Muscle layer of duodenum (tissue), 2 donors: ENCODE data around the gene HAO2.
"Not testable (repeated sequence)": the region's sequence is repeated elsewhere in the genome, so short reads cannot be mapped to it uniquely, and the experiment has no call there.

ENCODE experiments used
- H3K27ac ChIP-seq: one replicate; pipeline ENCODE4 v1.7.0; 2013; ENCODE audit warnings: mild to moderate bottlenecking, low read length
- H3K27me3 ChIP-seq: one replicate; pipeline ENCODE4 v1.7.0; 2013; ENCODE audit warnings: low read depth, mild to moderate bottlenecking, control low read depth, low read length
- H3K36me3 ChIP-seq, 2 donors: one replicate each; pipeline ENCODE4 v1.7.0; 2013; ENCODE audit warnings: low read length in 2 of 2, control low read depth in 1 of 2, mild to moderate bottlenecking in 1 of 2; ENCODE audit not compliant: insufficient read depth in 2 of 2, control insufficient read depth in 1 of 2
- H3K4me1 ChIP-seq, 2 donors: one replicate each; pipeline ENCODE4 v1.7.0; 2013; ENCODE audit warnings: low read length in 2 of 2, mild to moderate bottlenecking in 2 of 2, control low read depth in 1 of 2, moderate library complexity in 1 of 2; ENCODE audit not compliant: insufficient read depth in 2 of 2, control insufficient read depth in 1 of 2
- H3K4me3 ChIP-seq, 2 donors: one replicate each; pipeline ENCODE4 v1.7.0; 2013; ENCODE audit warnings: low read length in 2 of 2, low read depth in 1 of 2, mild to moderate bottlenecking in 1 of 2
- H3K9me3 ChIP-seq, 2 donors: one replicate each; pipeline ENCODE4 v1.7.0; 2013; ENCODE audit warnings: low read length in 2 of 2, control low read depth in 1 of 2, mild to moderate bottlenecking in 1 of 2; ENCODE audit not compliant: control insufficient read depth in 1 of 2
- donor health status: healthy.

Gene HAO2

DNA sequence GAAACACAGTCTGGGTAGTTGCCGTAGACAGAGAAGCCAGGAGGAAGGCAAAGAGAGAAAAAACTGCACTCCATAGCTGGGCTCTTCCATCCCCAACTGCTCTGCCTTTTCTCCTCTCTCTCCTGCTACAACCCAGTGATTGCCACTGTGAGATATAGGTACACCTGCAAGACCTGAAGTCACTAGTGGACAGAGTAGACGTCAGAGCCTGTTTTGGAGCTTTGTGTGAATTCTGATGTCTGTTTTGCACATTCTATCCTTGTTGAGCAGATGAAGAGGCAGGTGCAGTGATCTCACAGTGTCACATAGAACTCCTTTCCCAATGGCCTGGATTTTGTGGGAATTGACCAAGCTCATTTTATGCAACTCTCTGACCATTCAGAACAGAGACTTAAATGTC is 2.2 kb downstream of the HAO2 start:
- Histone ChIP-seq H3K27ac (no peak overlapping the region), H3K36me3 (no peaks in the 10 kb centered on the region), H3K4me3 (no peak overlapping the region), H3K4me1 (no peaks in the 10 kb centered on the region), H3K9me3 (no peaks in the 10 kb centered on the region), H3K27me3 (no peaks in the 10 kb centered on the region)

DNA sequence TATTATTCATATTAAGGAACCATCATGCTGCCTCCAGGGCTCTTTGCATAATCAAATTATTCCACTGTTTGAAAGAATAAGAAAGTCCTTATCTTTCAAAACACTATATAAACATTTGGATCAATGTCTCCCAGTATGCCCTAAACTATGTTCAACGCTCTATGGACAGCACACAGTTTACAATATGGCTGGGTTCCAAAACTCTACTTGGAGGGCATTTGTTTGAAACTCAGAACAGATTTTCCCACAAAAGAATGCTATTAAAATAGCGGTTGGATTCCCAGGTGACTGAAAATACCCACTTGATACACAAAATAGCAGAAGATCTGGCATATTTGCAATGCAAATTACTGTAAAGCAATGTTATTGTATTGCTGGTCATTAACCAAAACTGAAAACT is 3.2 kb downstream of the HAO2 start:
- Histone ChIP-seq H3K36me3 (no peaks in the 10 kb centered on the region), H3K27me3 (no peaks in the 10 kb centered on the region), H3K4me1 (no peaks in the 10 kb centered on the region), H3K27ac (no peak overlapping the region), H3K4me3 (no peak overlapping the region), H3K9me3 (no peaks in the 10 kb centered on the region)

- H3K9me3 ChIP-seq, result no peaks in the 10 kb centered on the region
- H3K27me3 ChIP-seq, result no peaks in the 10 kb centered on the region
- no peak overlapping the region for H3K27ac ChIP-seq
- no peaks in the 10 kb centered on the region for H3K36me3 ChIP-seq
- no peaks in the 10 kb centered on the region for H3K4me1 ChIP-seq
- no peak overlapping the region for H3K4me3 ChIP-seq
Measured at GRCh38 chr1:119372503-119373086, 4.0 kb downstream of the HAO2 start.

GRCh38 chr1:119373465-119373864 is 4.9 kb downstream of the HAO2 start:
- H3K27ac ChIP-seq, result no peak overlapping the region
- no peaks in the 10 kb centered on the region for H3K9me3 ChIP-seq
- H3K4me1 ChIP-seq, result no peaks in the 10 kb centered on the region
- no peaks in the 10 kb centered on the region for H3K36me3 ChIP-seq
- H3K4me3 ChIP-seq, result no peak overlapping the region
- no peaks in the 10 kb centered on the region for H3K27me3 ChIP-seq

DNA sequence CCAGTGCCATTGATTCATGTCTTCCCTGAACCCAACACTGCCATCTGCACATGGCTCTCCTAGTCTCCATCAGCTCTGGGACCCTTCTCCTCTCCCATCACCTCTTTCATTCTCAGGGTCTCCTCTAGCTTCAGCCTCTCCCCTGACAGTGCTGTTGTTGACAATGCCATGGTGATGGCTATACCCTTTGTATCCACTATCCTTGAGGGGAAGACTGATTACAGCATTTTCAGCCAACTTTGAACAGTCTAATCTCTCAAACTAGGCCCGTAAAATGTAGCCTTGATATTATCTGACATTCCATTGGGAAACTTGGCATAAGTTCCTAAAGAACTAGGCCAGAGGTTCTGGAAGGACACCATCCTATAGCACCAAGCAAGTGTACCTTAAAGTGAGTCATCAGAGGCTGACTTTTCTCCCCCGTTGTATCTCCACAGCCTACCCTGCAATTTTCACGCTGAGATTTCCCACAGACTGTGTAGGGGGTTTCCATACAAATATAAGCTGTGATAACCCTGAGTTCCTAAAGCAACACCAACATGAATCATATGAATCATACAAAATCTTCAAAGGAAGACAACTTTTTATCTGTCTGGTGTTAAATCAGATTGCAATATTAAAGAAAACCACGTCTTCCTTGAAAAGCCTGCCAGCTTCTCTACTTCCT is 5.8 kb downstream of the HAO2 start:
- H3K4me1 ChIP-seq, result no peaks in the 10 kb centered on the region
- no peaks in the 10 kb centered on the region for H3K36me3 ChIP-seq
- H3K9me3 ChIP-seq, result no peaks in the 10 kb centered on the region
- H3K27ac ChIP-seq, result no peak overlapping the region
- no peaks in the 10 kb centered on the region for H3K27me3 ChIP-seq
- no peak overlapping the region for H3K4me3 ChIP-seq

DNA sequence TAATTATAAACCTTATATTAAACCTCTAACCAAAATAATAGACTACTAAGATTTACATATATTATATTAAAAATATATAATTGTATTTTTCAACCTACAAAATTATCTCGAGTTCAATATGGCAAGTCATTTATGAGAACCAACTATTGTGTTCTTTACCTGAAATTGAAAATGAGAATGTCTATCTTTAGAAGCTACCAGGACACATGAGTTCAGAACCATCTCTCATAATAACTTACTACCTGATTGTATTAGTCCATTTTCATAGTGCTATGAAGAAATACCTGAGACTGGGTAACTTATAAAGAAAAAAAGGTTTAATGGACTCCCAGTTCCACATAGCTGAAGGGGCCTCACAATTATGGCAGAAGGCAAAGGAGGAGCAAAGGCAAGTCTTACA is 6.8 kb downstream of the HAO2 start:
- no peak overlapping the region for H3K4me3 ChIP-seq
- H3K27me3 ChIP-seq, result no peaks in the 10 kb centered on the region
- no peak overlapping the region for H3K27ac ChIP-seq
- H3K4me1 ChIP-seq, result no peaks in the 10 kb centered on the region
- no peaks in the 10 kb centered on the region for H3K9me3 ChIP-seq
- no peaks in the 10 kb centered on the region for H3K36me3 ChIP-seq

DNA sequence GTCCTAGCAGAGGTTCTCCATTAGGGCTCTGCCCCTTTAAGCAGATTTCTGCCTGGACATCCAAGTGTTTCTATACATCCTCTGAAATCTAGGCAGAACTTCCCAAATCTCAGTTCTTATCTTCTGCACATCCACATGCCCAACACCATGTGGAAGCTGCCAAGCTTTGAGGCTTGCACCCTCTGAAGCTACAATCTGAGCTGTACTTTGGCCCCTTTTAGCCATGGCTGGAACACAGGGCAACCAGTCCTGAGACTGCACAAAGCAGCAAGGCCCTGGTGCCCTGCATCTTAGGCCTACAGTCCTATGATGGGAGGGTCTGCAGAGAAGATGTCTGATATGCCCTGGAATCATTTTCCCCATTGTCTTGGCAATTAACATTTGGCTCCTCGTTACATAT is 8.0 kb downstream of the HAO2 start:
- no peaks in the 10 kb centered on the region for H3K4me1 ChIP-seq
- H3K9me3 ChIP-seq, result no peaks in the 10 kb centered on the region
- no peaks in the 10 kb centered on the region for H3K27me3 ChIP-seq
- no peak overlapping the region for H3K27ac ChIP-seq
- no peaks in the 10 kb centered on the region for H3K36me3 ChIP-seq
- no peak overlapping the region for H3K4me3 ChIP-seq

DNA sequence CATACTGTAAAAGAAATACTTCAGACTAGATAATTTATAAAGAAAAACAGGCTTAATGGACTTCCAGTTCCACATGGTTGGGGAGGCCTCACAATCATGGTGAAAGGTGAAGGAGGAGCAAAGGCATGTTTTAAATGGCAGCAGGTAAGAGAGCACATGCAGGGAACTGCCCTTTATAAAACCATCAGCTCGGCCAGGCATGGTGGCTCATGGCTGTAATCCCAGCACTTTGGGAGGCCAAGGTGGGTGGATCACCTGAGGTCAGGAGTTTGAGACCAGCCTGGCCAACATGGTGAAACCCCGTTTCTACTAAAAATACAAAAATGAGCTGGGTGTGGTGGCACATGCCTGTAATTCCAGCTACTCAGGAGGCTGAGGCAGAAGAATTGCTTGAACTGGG is 9.0 kb downstream of the HAO2 start:
- H3K36me3 ChIP-seq, H3K4me1 ChIP-seq, H3K9me3 ChIP-seq, H3K27me3 ChIP-seq, H3K27ac ChIP-seq, H3K4me3 ChIP-seq: not testable (repeated sequence)

GRCh38 chr1:119379117-119379516 is 10.5 kb downstream of the HAO2 start:
- H3K27me3 ChIP-seq, result no peaks in the 10 kb centered on the region
- no peaks in the 10 kb centered on the region for H3K4me1 ChIP-seq
- no peak overlapping the region for H3K4me3 ChIP-seq
- H3K9me3 ChIP-seq, result no peaks in the 10 kb centered on the region
- H3K27ac ChIP-seq, result no peak overlapping the region
- H3K36me3 ChIP-seq, result no peaks in the 10 kb centered on the region

- Histone ChIP-seq H3K27ac (no peak overlapping the region), H3K36me3 (no peaks in the 10 kb centered on the region), H3K4me3 (no peak overlapping the region), H3K9me3 (no peaks in the 10 kb centered on the region), H3K4me1 (no peaks in the 10 kb centered on the region), H3K27me3 (no peaks in the 10 kb centered on the region)
Measured at GRCh38 chr1:119380304-119380703, 11.7 kb downstream of the HAO2 start.

DNA sequence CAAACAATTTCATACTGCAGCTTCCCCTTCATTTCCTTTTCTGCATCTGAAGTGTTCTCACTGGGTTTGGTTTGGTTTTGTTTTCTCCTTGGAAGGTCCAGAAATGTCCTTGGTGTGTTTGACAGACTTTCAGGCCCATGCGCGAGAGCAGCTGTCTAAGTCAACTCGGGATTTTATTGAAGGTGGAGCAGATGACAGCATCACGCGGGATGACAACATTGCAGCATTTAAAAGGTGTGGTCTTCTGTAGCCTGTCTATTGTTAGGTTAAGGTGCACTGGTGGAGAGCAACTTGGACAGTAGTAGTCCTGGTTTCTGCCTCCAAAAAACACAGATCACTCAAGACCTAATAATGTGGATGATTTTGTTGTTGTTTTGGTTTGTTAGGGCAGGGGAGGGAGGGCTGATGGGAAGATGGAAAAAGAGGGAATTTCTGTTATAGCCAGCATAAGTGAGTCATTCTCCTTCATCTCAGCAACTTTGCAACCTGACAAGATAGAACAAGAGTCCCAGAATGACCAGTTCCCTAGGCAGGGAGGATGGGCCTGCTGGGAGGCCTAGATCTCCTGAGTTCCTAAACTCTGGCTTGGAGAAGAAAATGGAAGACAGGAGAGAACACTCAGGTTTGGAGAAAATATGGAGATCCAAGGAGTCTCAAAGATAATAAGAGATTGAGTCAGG is 12.5 kb downstream of the HAO2 start:
- Histone ChIP-seq H3K36me3 (no peaks in the 10 kb centered on the region), H3K4me1 (no peaks in the 10 kb centered on the region), H3K4me3 (no peak overlapping the region), H3K27ac (no peak overlapping the region), H3K27me3 (no peaks in the 10 kb centered on the region), H3K9me3 (no peaks in the 10 kb centered on the region)

- H3K4me1 ChIP-seq, result no peaks in the 10 kb centered on the region
- H3K27ac ChIP-seq, result no peak overlapping the region
- no peaks in the 10 kb centered on the region for H3K36me3 ChIP-seq
- H3K27me3 ChIP-seq, result no peaks in the 10 kb centered on the region
- no peak overlapping the region for H3K4me3 ChIP-seq
- no peaks in the 10 kb centered on the region for H3K9me3 ChIP-seq
Measured at GRCh38 chr1:119384591-119384990, 16.0 kb downstream of the HAO2 start.
